ENCODE results near the gene PRR12. TPM values are rescaled to one million over a fixed set of nuclear protein-coding genes. Genes with fewer than 3 reads are reported as not detected.

PRR12 gene
- total RNA-seq, 6 donors from 2014 or later = 12.6 to 51.9 (median 33.7) TPM

GRCh38 chr19:49596407-49596806 is 5.4 kb downstream of the PRR12 start:
- peaks cover 16 to 25% (median 20%) of the 10 kb centered on the region in 4 donors for H3K4me1 ChIP-seq
- DNase-seq (no peak), ATAC-seq (ENCODE audit: low FRiP score in 2 of 2) (no peak)
- no peak for TF ChIP-seq POLR2AphosphoS5 (IDR thresholded peaks at IDR 0.05)
- no peak for TF ChIP-seq EP300 (IDR thresholded peaks at IDR 0.05)
- TF ChIP-seq CTCF (IDR thresholded peaks at IDR 0.05) = no peak
- TF ChIP-seq POLR2A (IDR thresholded peaks at IDR 0.05) = no peak
- H3K4me3 ChIP-seq = no peak overlapping the region
- no peak overlapping the region for H3K27ac ChIP-seq
- H3K27me3 ChIP-seq = no peaks in the 10 kb centered on the region
- H3K36me3 ChIP-seq = peaks cover 18 to 77% (median 72%) of the 10 kb centered on the region in 4 donors
- H3K9me3 ChIP-seq = no peaks in the 10 kb centered on the region
- 98 to 99% methylated on average over 14 of the region's 15 CpGs for WGBS, 2 donors

- H3K9me3 ChIP-seq = no peaks in the 10 kb centered on the region
- no peaks in the 10 kb centered on the region for H3K27me3 ChIP-seq
- TF ChIP-seq POLR2AphosphoS5 (IDR thresholded peaks at IDR 0.05) (no peak), POLR2A (IDR thresholded peaks at IDR 0.05) (no peak), CTCF (IDR thresholded peaks at IDR 0.05) (no peak), EP300 (IDR thresholded peaks at IDR 0.05) (no peak)
- DNase-seq (peak in 1 of 2 donors; percentile 85), ATAC-seq (ENCODE audit: low FRiP score in 2 of 2) (no peak)
- peaks cover 16 to 21% (median 19%) of the 10 kb centered on the region in 4 donors for H3K4me1 ChIP-seq
- H3K27ac ChIP-seq = no peak overlapping the region
- H3K36me3 ChIP-seq = peaks cover 22 to 85% (median 80%) of the 10 kb centered on the region in 4 donors
- WGBS, 2 donors = 97% methylated on average over 35 to 65 of the region's 65 CpGs
- no peak overlapping the region for H3K4me3 ChIP-seq
Measured at GRCh38 chr19:49596954-49597702, 6.1 kb downstream of the PRR12 start.

GRCh38 chr19:49597703-49597974 is 6.7 kb downstream of the PRR12 start:
- 96 to 99% methylated on average over 12 to 28 of the region's 29 CpGs for WGBS, 2 donors
- H3K4me3 ChIP-seq = no peak overlapping the region
- peaks cover 13 to 16% (median 14%) of the 10 kb centered on the region in 4 donors for H3K4me1 ChIP-seq
- H3K9me3 ChIP-seq = no peaks in the 10 kb centered on the region
- peaks cover 26 to 90% (median 84%) of the 10 kb centered on the region in 4 donors for H3K36me3 ChIP-seq
- no peaks in the 10 kb centered on the region for H3K27me3 ChIP-seq
- ATAC-seq (ENCODE audit: low FRiP score in 2 of 2) (no peak), DNase-seq (peak in 1 of 2 donors; percentile 83)
- no peak overlapping the region for H3K27ac ChIP-seq
- TF ChIP-seq EP300 (IDR thresholded peaks at IDR 0.05) (no peak), POLR2A (IDR thresholded peaks at IDR 0.05) (no peak)

- Histone ChIP-seq H3K9me3 (no peaks in the 10 kb centered on the region), H3K4me3 (no peak overlapping the region), H3K4me1 (no peaks in the 10 kb centered on the region), H3K27ac (no peak overlapping the region), H3K36me3 (peaks cover 28 to 100% (median 93%) of the 10 kb centered on the region in 4 donors), H3K27me3 (no peaks in the 10 kb centered on the region)
- TF ChIP-seq EP300 (IDR thresholded peaks at IDR 0.05) (no peak), POLR2AphosphoS5 (IDR thresholded peaks at IDR 0.05) (no peak), POLR2A (IDR thresholded peaks at IDR 0.05) (no peak), CTCF (IDR thresholded peaks at IDR 0.05) (no peak)
- ATAC-seq (ENCODE audit: low FRiP score in 2 of 2) (no peak), DNase-seq (peak in 1 of 2 donors; percentile 64)
- WGBS, 2 donors = 90 to 95% methylated on average over 8 to 22 of the region's 26 CpGs
Measured at GRCh38 chr19:49599378-49600295, 8.7 kb downstream of the PRR12 start.

GRCh38 chr19:49601482-49602038 is 10.6 kb downstream of the PRR12 start:
- Histone ChIP-seq H3K4me3 (no peak overlapping the region), H3K36me3 (peaks cover 25 to 97% (median 84%) of the 10 kb centered on the region in 4 donors), H3K27me3 (no peaks in the 10 kb centered on the region), H3K9me3 (no peaks in the 10 kb centered on the region), H3K27ac (no peak overlapping the region), H3K4me1 (no peaks in the 10 kb centered on the region)
- DNase-seq (peak in 1 of 2 donors; percentile 81), ATAC-seq (ENCODE audit: low FRiP score in 2 of 2) (no peak)
- 92 to 97% methylated on average over 26 of the region's 38 CpGs for WGBS, 2 donors
- TF ChIP-seq CTCF (IDR thresholded peaks at IDR 0.05) (no peak), POLR2A (IDR thresholded peaks at IDR 0.05) (no peak), POLR2AphosphoS5 (IDR thresholded peaks at IDR 0.05) (no peak), EP300 (IDR thresholded peaks at IDR 0.05) (no peak)

Data from upper lobe of left lung (tissue), 6 donors.